Measurements from ENCODE around the gene LCN15.
"Not testable (repeated sequence)": the region's sequence is repeated elsewhere in the genome, so short reads cannot be mapped to it uniquely, and the experiment has no call there.

The LCN15 gene

GRCh38 chr9:136723362-136723976, 40.8 kb downstream of the LCN15 start:
- in situ Hi-C loops (cut with MboI; ENCODE audit: low sequenced_read_pairs) = no loop called here

GRCh38 chr9:136722969-136723356, 41.4 kb downstream of the LCN15 start:
- in situ Hi-C loops (cut with MboI; ENCODE audit: low sequenced_read_pairs) = no loop called here

GRCh38 chr9:136722093-136722968, 42.0 kb downstream of the LCN15 start:
- in situ Hi-C loops (cut with MboI; ENCODE audit: low sequenced_read_pairs) = no loop called here

- in situ Hi-C loops (cut with MboI; ENCODE audit: low sequenced_read_pairs) = no loop called here
Measured at GRCh38 chr9:136721339-136722092, 42.8 kb downstream of the LCN15 start.

- in situ Hi-C loops (cut with MboI; ENCODE audit: low sequenced_read_pairs) = no loop called here
Measured at GRCh38 chr9:136720898-136721338, 43.4 kb downstream of the LCN15 start.

GRCh38 chr9:136720251-136720897, 43.9 kb downstream of the LCN15 start:
- in situ Hi-C loops (cut with MboI; ENCODE audit: low sequenced_read_pairs) = no loop called here

DNA sequence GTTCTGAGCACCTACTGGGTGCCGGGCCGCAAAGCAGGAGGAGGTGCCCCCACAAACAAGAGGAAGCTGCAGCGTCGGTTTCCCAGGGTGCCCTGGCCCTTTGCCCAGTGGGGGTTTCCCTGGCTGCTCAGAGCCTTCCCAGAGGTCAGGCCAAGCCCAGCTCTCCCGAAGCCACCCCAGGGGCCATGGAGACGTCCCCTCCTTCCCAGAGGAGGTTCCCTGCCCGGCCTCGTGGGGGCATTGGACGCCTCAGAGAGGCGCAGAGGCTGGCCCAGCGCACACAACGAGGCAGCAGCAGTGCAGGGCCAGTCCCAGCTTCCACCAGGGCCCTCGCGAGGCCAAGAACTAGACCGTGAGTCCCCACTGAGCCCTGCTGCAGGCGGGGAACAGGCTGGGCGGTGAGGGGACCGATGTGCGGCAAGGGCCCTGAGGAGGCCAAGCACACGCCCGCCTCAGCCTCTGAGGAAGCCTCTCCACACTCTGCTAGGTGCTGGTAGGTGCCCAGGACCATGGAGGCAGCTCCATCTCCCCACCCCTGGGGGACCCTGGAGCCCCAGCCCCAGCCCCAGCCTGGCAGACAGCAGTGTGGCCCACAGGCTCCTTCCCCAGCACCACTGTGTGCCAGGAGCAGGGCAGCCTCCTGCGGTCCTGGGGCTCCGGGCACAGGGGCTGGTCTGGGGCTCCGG, 45.0 kb downstream of the LCN15 start:
- in situ Hi-C loops (cut with MboI; ENCODE audit: low sequenced_read_pairs) = no loop called here

GRCh38 chr9:136718345-136719194, 45.7 kb downstream of the LCN15 start:
- in situ Hi-C loops (cut with MboI; ENCODE audit: low sequenced_read_pairs) = no loop called here

DNA sequence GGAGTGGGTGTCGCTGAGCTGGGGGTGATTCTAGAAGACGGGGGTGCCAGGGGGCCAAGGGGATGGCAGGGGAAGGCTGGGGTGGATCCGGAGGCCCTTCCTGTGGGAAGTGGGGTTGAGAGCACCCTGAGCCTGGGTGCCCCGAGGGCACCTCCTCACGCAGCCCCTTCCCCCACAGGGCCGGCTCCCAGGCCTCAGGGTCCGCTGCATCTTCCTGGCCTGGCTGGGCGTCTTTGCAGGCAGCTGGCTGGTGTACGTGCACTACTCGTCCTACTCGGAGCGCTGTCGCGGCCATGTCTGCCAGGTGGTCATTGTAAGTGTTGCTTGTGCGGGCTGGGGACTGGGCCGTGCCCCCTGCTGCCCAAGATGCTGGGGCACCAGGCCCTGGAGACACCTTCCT, 46.9 kb downstream of the LCN15 start:
- in situ Hi-C loops (cut with MboI; ENCODE audit: low sequenced_read_pairs) = no loop called here

DNA sequence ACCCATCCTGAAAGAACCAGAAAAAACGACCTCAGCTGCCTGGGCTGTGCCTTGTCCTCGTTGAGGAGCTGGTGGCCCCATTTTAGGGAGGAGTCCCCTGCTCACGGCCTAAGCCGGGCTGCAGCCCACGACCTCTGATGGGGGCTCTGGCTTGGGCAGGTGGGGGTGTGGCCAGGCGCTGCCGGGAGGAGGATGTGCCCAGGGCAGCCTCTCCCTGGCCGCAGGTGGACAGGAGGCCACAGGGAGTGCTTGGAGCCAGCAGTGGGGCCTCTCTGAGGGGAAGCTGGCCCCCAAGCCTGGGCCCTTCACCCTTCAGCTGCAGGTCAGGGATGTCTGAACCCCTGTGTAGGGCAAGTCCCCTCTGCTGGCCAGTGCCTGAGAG, 49.4 kb downstream of the LCN15 start:
- in situ Hi-C loops (cut with MboI; ENCODE audit: low sequenced_read_pairs) = no loop called here

GRCh38 chr9:136714096-136714892, 50.0 kb downstream of the LCN15 start:
- in situ Hi-C loops (cut with MboI; ENCODE audit: low sequenced_read_pairs) = no loop called here

- in situ Hi-C loops (cut with MboI; ENCODE audit: low sequenced_read_pairs) = no loop called here
Measured at GRCh38 chr9:136713550-136713949, 50.8 kb downstream of the LCN15 start.

GRCh38 chr9:136712690-136713544, 51.4 kb downstream of the LCN15 start:
- in situ Hi-C loops (cut with MboI; ENCODE audit: low sequenced_read_pairs) = no loop called here

GRCh38 chr9:136711751-136712689, 52.3 kb downstream of the LCN15 start, which contains the start of gene DIPK1B:
TSS of gene DIPK1B (plus strand) at chr9:136712572. CDS start at chr9:136712666, 94 bp downstream.
- in situ Hi-C loops (cut with MboI; ENCODE audit: low sequenced_read_pairs) = no loop called here

GRCh38 chr9:136711219-136711648, 53.1 kb downstream of the LCN15 start:
- in situ Hi-C loops (cut with MboI; ENCODE audit: low sequenced_read_pairs) = not testable (repeated sequence)

GRCh38 chr9:136710543-136710942, 53.8 kb downstream of the LCN15 start:
- in situ Hi-C loops (cut with MboI; ENCODE audit: low sequenced_read_pairs) = no loop called here
